Psoas muscle (tissue), 8 donors: ENCODE results near the gene TEKT5. TPM values are rescaled to one million over a fixed set of nuclear protein-coding genes. Genes with fewer than 3 reads are reported as not detected.

ENCODE experiments used
- ATAC-seq, 4 donors: fragments of 200-7000 bp; cut with Tn5 transposase; one replicate each; pipeline ENCODE4 v1.9.1; 2020; ENCODE audit warnings: moderate library complexity in 3 of 4, mild to moderate bottlenecking in 2 of 4
- DNase-seq, 2 donors: peaks; one replicate each; pipeline ENCODE4 v3.0.0-alpha.2; 2020
- H3K27ac ChIP-seq: fragments of 200-600 bp; one replicate; pipeline ENCODE4 v1.8.0; 2022
- H3K27me3 ChIP-seq, 3 donors: fragments of 200-600 bp in 1 of 3; one replicate each; pipeline versions ENCODE4 v1.6.1 to v1.8.0; 2013 to 2022; ENCODE audit warnings: low read length in 2 of 3, mild to moderate bottlenecking in 2 of 3, moderate library complexity in 1 of 3; ENCODE audit not compliant: insufficient read depth in 3 of 3
- H3K36me3 ChIP-seq, 2 donors: fragments of 200-600 bp in 1 of 2; one replicate each; pipeline versions ENCODE4 v1.6.1 to v1.8.0; 2013 to 2022; ENCODE audit warnings: low read depth in 1 of 2, mild to moderate bottlenecking in 1 of 2, moderate library complexity in 1 of 2; ENCODE audit not compliant: insufficient read depth in 1 of 2
- H3K4me1 ChIP-seq: fragments of 200-600 bp; one replicate; pipeline ENCODE4 v1.8.0; 2022
- H3K4me3 ChIP-seq: fragments of 200-600 bp; one replicate; pipeline ENCODE4 v1.8.0; 2022; ENCODE audit warnings: mild to moderate bottlenecking
- H3K9me3 ChIP-seq: fragments of 200-600 bp; one replicate; pipeline ENCODE4 v1.8.0; 2022
- CTCF ChIP-seq: fragments of 200-600 bp; IDR thresholded peaks from one replicate; pipeline ENCODE4 v1.8.0; 2022; ENCODE audit warnings: antibody characterized with exemption
- WGBS, 3 donors: extraction: QIAGEN DNeasy Blood & Tissue Kit; methylation state at CpG; one replicate each; pipeline versions ENCODE4 v1.1.6 to v1.1.7; 2013; 5-methylcytosine and 5-hydroxymethylcytosine counted together
- intact Hi-C, 2 donors: fragments of 100-400 bp; cut with DNase I; formaldehyde crosslinking; loops; one replicate each; pipeline versions ENCODE4 v1.11.0 to v1.14.2; 2022
- polyA plus RNA-seq, 3 donors: library from polyadenylated mRNA; stranded (reverse); fragments of 200-250 nt; gene quantifications; one replicate each; pipeline ENCODE4 v1.2.3, GENCODE V29; 2013
- total RNA-seq, 4 donors: library from RNA; stranded (reverse); fragmentation: NEBNext Ultra II Directional in 2 of 4; extraction: Animal tissue kit (Norgen Biotek cat#: 25700) in 2 of 4; gene quantifications; one replicate each; pipeline versions ENCODE4 v1.2.1 to v1.2.4, GENCODE V29; 2021 to 2023
- donor health status: healthy with polysubstance abuse.
- donor health status: DM: no; HTN: no; CAD: no; lungs with moderate emphysema.
- donor health status: Bipolar disorder and iron deficiency.
- donor health status: healthy.
- donor health status: DM: yes; HTN: yes; CAD: no.
- donor health status: DM: no; HTN: no; CAD: no.
- donor health status: DM: no; HTN: no; CAD: no.
- donor health status: DM: yes; HTN: yes; CAD: no.

TEKT5 gene
- total and polyA plus RNA-seq, 7 donors = not detected

- Histone ChIP-seq H3K36me3 (no peaks in the 10 kb centered on the region), H3K27me3 (no peaks in the 10 kb centered on the region), H3K4me3 (no peak overlapping the region), H3K27ac (no peak overlapping the region), H3K9me3 (no peaks in the 10 kb centered on the region), H3K4me1 (peaks cover 9% of the 10 kb centered on the region)
- no peak for TF ChIP-seq CTCF
- ATAC-seq = no peak
- no peak for DNase-seq
- WGBS, 3 donors = 74 to 77% (median 77%) methylated on average over 8 of the region's 8 CpGs
- intact Hi-C loops = loop anchor here in 1 of 2 donors (10.0 kb wide), 1 partner anchor 136 kb away; no protein-coding TSS in a partner anchor
These were observed 33.6 kb downstream of the TEKT5 start for GRCh38 chr16:10660950-10661635.

GRCh38 chr16:10658943-10659342 is 35.8 kb downstream of the TEKT5 start:
- intact Hi-C loops = no loop called here
- H3K27me3 ChIP-seq = no peaks in the 10 kb centered on the region
- WGBS, 3 donors = 93 to 95% (median 95%) methylated on average over 6 of the region's 6 CpGs
- peaks cover 9% of the 10 kb centered on the region for H3K4me1 ChIP-seq
- no peak overlapping the region for H3K4me3 ChIP-seq
- H3K36me3 ChIP-seq = no peaks in the 10 kb centered on the region
- no peak for TF ChIP-seq CTCF
- no peaks in the 10 kb centered on the region for H3K9me3 ChIP-seq
- DNase-seq (no peak), ATAC-seq (no peak)
- H3K27ac ChIP-seq = no peak overlapping the region

- no peak overlapping the region for H3K27ac ChIP-seq
- no peak for DNase-seq
- intact Hi-C loops = no loop called here
- no peaks in the 10 kb centered on the region for H3K9me3 ChIP-seq
- WGBS, 3 donors = 86 to 94% (median 91%) methylated on average over 4 of the region's 4 CpGs
- H3K4me1 ChIP-seq = peaks cover 7% of the 10 kb centered on the region
- H3K27me3 ChIP-seq = no peaks in the 10 kb centered on the region
- H3K36me3 ChIP-seq = no peaks in the 10 kb centered on the region
- H3K4me3 ChIP-seq = no peak overlapping the region
- ATAC-seq = no peak
- TF ChIP-seq CTCF = no peak
These were observed 36.8 kb downstream of the TEKT5 start for GRCh38 chr16:10657925-10658324.

GRCh38 chr16:10656618-10657017 is 38.1 kb downstream of the TEKT5 start:
- no peak for ATAC-seq
- no peaks in the 10 kb centered on the region for H3K36me3 ChIP-seq
- H3K27ac ChIP-seq = no peak overlapping the region
- no peak for DNase-seq
- H3K9me3 ChIP-seq = no peaks in the 10 kb centered on the region
- intact Hi-C loops = no loop called here
- H3K4me3 ChIP-seq = no peak overlapping the region
- no peaks in the 10 kb centered on the region for H3K4me1 ChIP-seq
- no peak for TF ChIP-seq CTCF
- H3K27me3 ChIP-seq = no peaks in the 10 kb centered on the region

GRCh38 chr16:10655415-10655977 is 39.2 kb downstream of the TEKT5 start:
- H3K4me1 ChIP-seq = no peaks in the 10 kb centered on the region
- intact Hi-C loops = no loop called here
- no peak for TF ChIP-seq CTCF
- H3K9me3 ChIP-seq = no peaks in the 10 kb centered on the region
- H3K27ac ChIP-seq = no peak overlapping the region
- DNase-seq (no peak), ATAC-seq (no peak)
- no peaks in the 10 kb centered on the region for H3K36me3 ChIP-seq
- H3K27me3 ChIP-seq = no peaks in the 10 kb centered on the region
- H3K4me3 ChIP-seq = no peak overlapping the region
